Limb (tissue), 2 donors: ENCODE measurements around the gene RGS6.
"Not testable (repeated sequence)": the region's sequence is repeated elsewhere in the genome, so short reads cannot be mapped to it uniquely, and the experiment has no call there.

Experiments used
- DNase-seq, 2 donors: peaks; one replicate each; pipeline ENCODE4 v3.0.0-alpha.2; 2016; ENCODE audit errors: extremely low spot score in 2 of 2

Gene RGS6

GRCh38 chr14:71932229-71932981 is at the start of gene RGS6:
Gene RGS6, plus strand, starts transcription at chr14:71932429.
- DNase-seq: peak in 1 of 2 donors; percentile 75

GRCh38 chr14:71883094-71883493 is 49.1 kb upstream of the RGS6 start:
- no peak for DNase-seq

GRCh38 chr14:71885301-71885700 is 46.9 kb upstream of the RGS6 start:
- no peak for DNase-seq

- DNase-seq: not testable (repeated sequence)
Observed at GRCh38 chr14:71887802-71888201, 44.4 kb upstream of the RGS6 start.

GRCh38 chr14:71890541-71890940 is 41.7 kb upstream of the RGS6 start:
- no peak for DNase-seq

- no peak for DNase-seq
Observed at GRCh38 chr14:71891185-71891584, 41.0 kb upstream of the RGS6 start.

- DNase-seq: no peak
Observed at GRCh38 chr14:71891970-71892369, 40.3 kb upstream of the RGS6 start.

- DNase-seq: no peak
Observed at GRCh38 chr14:71905031-71905430, 27.2 kb upstream of the RGS6 start.

- DNase-seq: peak; percentile 15 to 31
Observed at GRCh38 chr14:71905860-71906259, 26.4 kb upstream of the RGS6 start.

GRCh38 chr14:71907793-71908515 is 24.3 kb upstream of the RGS6 start:
- no peak for DNase-seq

GRCh38 chr14:71911669-71912068 is 20.6 kb upstream of the RGS6 start:
- no peak for DNase-seq

- no peak for DNase-seq
Observed at GRCh38 chr14:71913342-71913741, 18.9 kb upstream of the RGS6 start.

GRCh38 chr14:71918955-71919354 is 13.3 kb upstream of the RGS6 start:
- no peak for DNase-seq

- no peak for DNase-seq
Observed at GRCh38 chr14:71923513-71923912, 8.7 kb upstream of the RGS6 start.

GRCh38 chr14:71931492-71932228 is 569 bp upstream of the RGS6 start:
- no peak for DNase-seq

- DNase-seq: peak in 1 of 2 donors; percentile 31
Observed at GRCh38 chr14:71933001-71933587, 865 bp downstream of the RGS6 start.

- DNase-seq: not testable (repeated sequence)
Observed at GRCh38 chr14:71938273-71938672, 6.0 kb downstream of the RGS6 start.

- DNase-seq: not testable (repeated sequence)
Observed at GRCh38 chr14:71939344-71939743, 7.1 kb downstream of the RGS6 start.

- not testable (repeated sequence) for DNase-seq
Observed at GRCh38 chr14:71940500-71940899, 8.3 kb downstream of the RGS6 start.

- not testable (repeated sequence) for DNase-seq
Observed at GRCh38 chr14:71941616-71942015, 9.4 kb downstream of the RGS6 start.

GRCh38 chr14:71942904-71943694 is 10.9 kb downstream of the RGS6 start:
- no peak for DNase-seq
